ENCODE results near the gene DDX49.

The DDX49 gene

GRCh38 chr19:18876865-18877264 lies 42.6 kb upstream of the DDX49 start:
- DNase-seq (ENCODE audit: low read depth, low spot score) = no peak
- TF ChIP-seq CTCF (IDR thresholded peaks at IDR 0.05; ENCODE audit: insufficient read depth, low read length, missing control alignments) = no peak
- POLR2A ChIA-PET = no interaction called here
- H3K4me3 ChIP-seq (ENCODE audit: low read depth, low read length) = no peak overlapping the region
- CTCF ChIA-PET = interaction anchor here (1.1 to 10.1 kb wide), 5 partner anchors 11 to 110 kb away, joined by 3 to 101 read pairs (median 6); no protein-coding TSS in a partner anchor

- DNase-seq (ENCODE audit: low read depth, low spot score) = no peak
- no peak for TF ChIP-seq CTCF (IDR thresholded peaks at IDR 0.05; ENCODE audit: insufficient read depth, low read length, missing control alignments)
- POLR2A ChIA-PET = no interaction called here
- CTCF ChIA-PET = interaction anchor here (3.5 to 10.1 kb wide), 2 partner anchors 13 to 30 kb away, joined by 16 to 101 read pairs; no protein-coding TSS in a partner anchor
- no peak overlapping the region for H3K4me3 ChIP-seq (ENCODE audit: low read depth, low read length)
Observed at GRCh38 chr19:18878058-18878797, 41.3 kb upstream of the DDX49 start.

GRCh38 chr19:18878858-18879578 lies 40.5 kb upstream of the DDX49 start:
- POLR2A ChIA-PET = no interaction called here
- CTCF ChIA-PET = interaction anchor here (2.3 to 10.1 kb wide), 2 partner anchors 13 to 31 kb away, joined by 9 to 101 read pairs; no protein-coding TSS in a partner anchor
- no peak for TF ChIP-seq CTCF (IDR thresholded peaks at IDR 0.05; ENCODE audit: insufficient read depth, low read length, missing control alignments)
- H3K4me3 ChIP-seq (ENCODE audit: low read depth, low read length) = no peak overlapping the region
- DNase-seq (ENCODE audit: low read depth, low spot score) = no peak

GRCh38 chr19:18879579-18880373 lies 39.7 kb upstream of the DDX49 start:
- no peak overlapping the region for H3K4me3 ChIP-seq (ENCODE audit: low read depth, low read length)
- TF ChIP-seq CTCF (IDR thresholded peaks at IDR 0.05; ENCODE audit: insufficient read depth, low read length, missing control alignments) = no peak
- ChIA-PET CTCF (interaction anchor here (1.0 to 10.1 kb wide), 3 partner anchors 14 to 32 kb away, joined by 3 to 101 read pairs (median 9); no protein-coding TSS in a partner anchor), POLR2A (no interaction called here)
- DNase-seq (ENCODE audit: low read depth, low spot score) = no peak

- no peak overlapping the region for H3K4me3 ChIP-seq (ENCODE audit: low read depth, low read length)
- ChIA-PET CTCF (interaction anchor here (1.0 to 10.1 kb wide), 4 partner anchors 9 to 34 kb away, joined by 3 to 101 read pairs (median 7); no protein-coding TSS in a partner anchor), POLR2A (no interaction called here)
- no peak for TF ChIP-seq CTCF (IDR thresholded peaks at IDR 0.05; ENCODE audit: insufficient read depth, low read length, missing control alignments)
- DNase-seq (ENCODE audit: low read depth, low spot score) = no peak
Observed at GRCh38 chr19:18881491-18881890, 38.0 kb upstream of the DDX49 start.
